Lung (tissue), 12 donors: Measurements from ENCODE around the gene CDK1. TPM values are rescaled to one million over a fixed set of nuclear protein-coding genes. Genes with fewer than 3 reads are reported as not detected.

Source experiments
- ATAC-seq: fragments of 200-7000 bp; cut with Tn5 transposase; one replicate; pipeline ENCODE4 v1.9.1; 2020; ENCODE audit warnings: moderate number of reproducible peaks; ENCODE audit not compliant: insufficient read depth, low FRiP score
- DNase-seq, 3 donors: peaks; one replicate each; pipeline ENCODE4 v3.0.0-alpha.2; 2013 to 2017
- H3K27ac ChIP-seq, 2 donors: one replicate each; pipeline ENCODE4 v1.5.1; 2013; ENCODE audit warnings: mild to moderate bottlenecking in 2 of 2, moderate library complexity in 2 of 2, control low read depth in 1 of 2, inconsistent platforms in 1 of 2, low read depth in 1 of 2, low read length in 1 of 2
- H3K27me3 ChIP-seq, 3 donors: one replicate each; pipeline ENCODE4 v1.5.1; 2013; ENCODE audit warnings: low read length in 2 of 3; ENCODE audit not compliant: control insufficient read depth in 3 of 3, insufficient read depth in 3 of 3
- H3K36me3 ChIP-seq, 4 donors: one replicate each; pipeline ENCODE4 v1.5.1; 2013; ENCODE audit warnings: low read length in 4 of 4, mild to moderate bottlenecking in 1 of 4, moderate library complexity in 1 of 4; ENCODE audit not compliant: control insufficient read depth in 4 of 4, insufficient read depth in 4 of 4
- H3K4me1 ChIP-seq, 5 donors: one replicate each; pipeline ENCODE4 v1.5.1; 2013; ENCODE audit warnings: low read length in 5 of 5, mild to moderate bottlenecking in 2 of 5, moderate library complexity in 1 of 5; ENCODE audit not compliant: control insufficient read depth in 5 of 5, insufficient read depth in 5 of 5
- H3K4me3 ChIP-seq: one replicate; pipeline ENCODE4 v1.5.1; 2013; ENCODE audit warnings: mild to moderate bottlenecking, control low read depth, moderate library complexity
- H3K9ac ChIP-seq, 2 donors: one replicate each; pipeline ENCODE4 v1.5.1; 2013; ENCODE audit warnings: low read length in 2 of 2, control low read depth in 1 of 2; ENCODE audit not compliant: insufficient read depth in 1 of 2
- H3K9me3 ChIP-seq, 4 donors: one replicate each; pipeline ENCODE4 v1.5.1; 2013; ENCODE audit warnings: low read length in 3 of 4, mild to moderate bottlenecking in 1 of 4, moderate library complexity in 1 of 4; ENCODE audit not compliant: control insufficient read depth in 4 of 4, insufficient read depth in 3 of 4
- CTCF ChIP-seq: IDR thresholded peaks from 2 replicates; pipeline ENCODE4 v1.5.1; 2012; ENCODE audit warnings: mild to moderate bottlenecking; ENCODE audit errors: control extremely low read depth, extremely low read depth
- WGBS, 2 donors: extraction: QIAGEN DNeasy Blood & Tissue Kit; methylation state at CpG; one replicate each; pipeline ENCODE4 v1.1.7; 2013; 5-methylcytosine and 5-hydroxymethylcytosine counted together
- polyA plus RNA-seq, 2 donors: library from polyadenylated mRNA; stranded (reverse); fragments of 200-250 nt; gene quantifications; one replicate each; pipeline ENCODE4 v1.2.1, GENCODE V29; 2013
- total RNA-seq, 2 donors: library from RNA; depleted of rRNA in 1 of 2; stranded (reverse); fragments of >200 nt in 1 of 2; gene quantifications; one replicate each; pipeline ENCODE4 v1.2.1, GENCODE V29; 2014 to 2021
- donor health status: control.
- donor health status: control.
- donor health status: Bipolar disorder and iron deficiency.
- donor health status: healthy.
- donor health status: DM: yes; HTN: yes; CAD: no.

Gene CDK1
- total and polyA plus RNA-seq, 4 donors: 3.2 to 16.0 (median 7.7) TPM

GRCh38 chr10:60778971-60779796, 906 bp downstream of the CDK1 start:
- Histone ChIP-seq H3K9ac (peak overlapping the region; percentile 50 to 60), H3K27me3 (no peaks in the 10 kb centered on the region), H3K9me3 (no peaks in the 10 kb centered on the region), H3K4me3 (peak overlapping the region; percentile 78), H3K4me1 (peaks cover 0 to 34% (median 7%) of the 10 kb centered on the region in 5 donors), H3K36me3 (peaks cover 0 to 3% (median 0%) of the 10 kb centered on the region in 4 donors), H3K27ac (no peak overlapping the region)
- ATAC-seq (no peak), DNase-seq (peak in 2 of 3 donors; percentile 63 to 65)
- no peak for TF ChIP-seq CTCF
- 6 to 7% methylated on average over 17 of the region's 17 CpGs for WGBS, 2 donors

GRCh38 chr10:60781661-60782060, 3.4 kb downstream of the CDK1 start:
- no peak for DNase-seq
- no peak overlapping the region for H3K4me3 ChIP-seq
- H3K9me3 ChIP-seq: no peaks in the 10 kb centered on the region
- peaks cover 0 to 34% (median 7%) of the 10 kb centered on the region in 5 donors for H3K4me1 ChIP-seq
- no peak for TF ChIP-seq CTCF
- peaks cover 0 to 6% (median 2%) of the 10 kb centered on the region in 4 donors for H3K36me3 ChIP-seq
- no peak overlapping the region for H3K9ac ChIP-seq
- no peaks in the 10 kb centered on the region for H3K27me3 ChIP-seq
- no peak for ATAC-seq
- no peak overlapping the region for H3K27ac ChIP-seq

- 53 to 85% methylated on average over 3 of the region's 3 CpGs for WGBS, 2 donors
- Histone ChIP-seq H3K9ac (no peak overlapping the region), H3K27ac (no peak overlapping the region), H3K4me3 (no peak overlapping the region), H3K4me1 (peaks cover 0 to 26% (median 5%) of the 10 kb centered on the region in 5 donors), H3K36me3 (peaks cover 0 to 9% (median 2%) of the 10 kb centered on the region in 4 donors), H3K9me3 (no peaks in the 10 kb centered on the region), H3K27me3 (no peaks in the 10 kb centered on the region)
- no peak for DNase-seq
- ATAC-seq: no peak
- no peak for TF ChIP-seq CTCF
These were observed 6.4 kb downstream of the CDK1 start for GRCh38 chr10:60784641-60785040.

- Histone ChIP-seq H3K9me3 (no peaks in the 10 kb centered on the region), H3K27me3 (no peaks in the 10 kb centered on the region), H3K27ac (no peak overlapping the region), H3K4me3 (no peak overlapping the region), H3K4me1 (no peaks in the 10 kb centered on the region), H3K9ac (no peak overlapping the region), H3K36me3 (peaks cover 0 to 12% (median 3%) of the 10 kb centered on the region in 4 donors)
- no peak for TF ChIP-seq CTCF
- ATAC-seq (no peak), DNase-seq (no peak)
These were observed 10.3 kb downstream of the CDK1 start for GRCh38 chr10:60788544-60788943.
